HG03103 (cell line): Measurements from ENCODE around the gene VCAN.
A peak's percentile ranks its signal among the peaks of the same experiment; 100 is the strongest.

Experiments
- ATAC-seq: cut with Tn5 transposase; IDR thresholded peaks from one replicate; pipeline ENCODE4 v1.9.1; 2021; ENCODE audit warnings: low read depth; ENCODE audit not compliant: unreplicated experiment

The VCAN gene

DNA sequence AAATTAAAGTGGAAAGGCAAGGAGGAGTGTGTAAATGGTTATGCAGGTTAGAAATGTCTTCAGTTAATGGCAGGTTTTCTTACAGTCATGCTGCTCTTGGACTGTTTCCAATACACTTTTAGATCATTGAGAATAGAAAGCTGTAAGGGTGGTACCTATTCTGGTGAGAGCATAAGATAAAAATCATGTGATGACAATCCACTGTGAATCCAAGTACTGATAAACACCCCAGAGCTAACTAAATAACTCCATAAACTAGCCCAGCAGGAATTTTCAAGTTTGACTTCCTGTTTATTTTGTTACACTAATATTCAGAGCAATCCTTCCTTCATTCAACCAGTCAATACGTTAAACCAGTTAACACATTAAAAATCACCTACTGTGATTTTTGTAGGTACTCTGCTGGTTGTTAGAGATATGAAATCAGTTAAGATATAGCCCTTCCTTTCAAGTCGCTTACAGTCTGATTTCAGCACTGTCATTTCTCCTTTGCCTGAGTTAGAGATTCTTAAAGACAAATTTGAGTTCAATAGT lies 22.6 kb downstream of the VCAN start:
- no peak for ATAC-seq

DNA sequence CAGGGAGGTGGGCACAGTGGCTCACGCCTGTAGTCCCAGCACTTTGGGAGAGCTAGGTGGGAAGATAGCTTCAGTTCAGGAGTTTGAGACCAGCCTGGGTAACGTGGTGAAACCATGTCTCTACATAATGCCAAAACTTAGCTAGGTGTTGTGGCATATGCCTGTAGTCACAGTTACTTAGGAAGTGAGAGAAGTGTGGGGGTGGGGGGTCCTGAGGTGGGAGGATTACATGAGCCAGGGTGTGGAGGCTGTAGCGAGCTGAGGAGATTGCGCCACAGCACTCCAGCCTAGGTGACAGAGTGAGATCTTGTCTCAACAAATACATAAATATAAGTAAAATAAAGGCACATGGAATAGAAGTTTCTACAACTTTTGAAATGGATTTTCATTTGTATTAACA lies 23.1 kb downstream of the VCAN start:
- no peak for ATAC-seq

DNA sequence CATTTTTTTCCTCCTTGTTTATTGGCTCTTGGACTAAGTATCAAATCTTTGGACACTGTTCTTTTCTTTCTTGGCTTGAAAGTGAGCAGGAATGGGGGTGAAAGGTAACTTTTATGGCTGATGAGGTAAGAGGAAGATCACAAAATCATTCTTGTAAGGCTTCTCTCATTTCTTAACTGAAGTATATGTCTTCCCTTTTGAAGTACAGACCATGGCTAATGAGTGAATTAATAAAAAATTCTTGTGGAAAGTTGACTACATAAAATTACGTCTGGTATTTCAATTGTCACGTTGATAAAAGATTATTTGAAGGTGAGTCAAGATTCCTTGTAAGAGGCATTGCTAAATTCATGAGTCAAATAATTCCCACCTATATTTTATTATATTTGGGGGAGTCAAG lies 25.1 kb downstream of the VCAN start:
- ATAC-seq, result no peak

DNA sequence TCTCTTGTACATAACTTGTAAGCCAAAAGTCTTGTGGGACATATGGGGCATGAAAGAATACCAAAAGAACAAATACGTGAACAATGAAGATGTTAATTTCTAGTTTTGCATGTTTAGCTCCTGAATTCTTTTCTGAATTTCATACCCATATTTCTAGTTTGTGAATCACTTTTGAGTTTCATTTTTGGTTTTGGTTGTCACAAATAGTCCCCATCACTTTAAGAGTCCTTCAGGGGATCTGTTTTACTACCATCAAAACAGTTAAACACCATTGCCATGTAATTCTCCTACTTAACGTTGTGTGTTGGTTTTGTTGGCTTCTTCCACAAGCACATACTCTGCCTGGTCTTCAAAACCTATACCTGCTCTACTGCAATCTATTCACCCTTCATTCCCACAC lies 27.0 kb downstream of the VCAN start:
- no peak for ATAC-seq

DNA sequence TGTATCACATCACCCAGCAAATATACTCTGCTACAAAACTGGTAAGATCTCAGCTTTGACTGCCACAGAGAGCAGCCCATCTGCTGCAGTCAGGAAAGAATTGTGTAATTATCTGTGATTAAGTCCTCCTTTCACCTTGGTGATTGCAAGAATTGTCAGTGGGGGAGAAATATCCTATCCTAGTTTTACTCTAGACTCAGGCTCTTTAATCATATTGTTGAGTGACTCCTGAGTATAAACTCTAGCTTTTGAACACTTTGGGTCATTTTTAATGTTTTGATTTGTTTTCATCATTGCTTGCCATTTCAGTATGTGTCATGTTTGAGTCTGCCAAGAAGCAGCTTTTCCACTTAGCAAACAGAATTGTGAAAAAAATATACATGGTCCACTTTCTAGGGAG lies 32.1 kb downstream of the VCAN start:
- ATAC-seq, result no peak

DNA sequence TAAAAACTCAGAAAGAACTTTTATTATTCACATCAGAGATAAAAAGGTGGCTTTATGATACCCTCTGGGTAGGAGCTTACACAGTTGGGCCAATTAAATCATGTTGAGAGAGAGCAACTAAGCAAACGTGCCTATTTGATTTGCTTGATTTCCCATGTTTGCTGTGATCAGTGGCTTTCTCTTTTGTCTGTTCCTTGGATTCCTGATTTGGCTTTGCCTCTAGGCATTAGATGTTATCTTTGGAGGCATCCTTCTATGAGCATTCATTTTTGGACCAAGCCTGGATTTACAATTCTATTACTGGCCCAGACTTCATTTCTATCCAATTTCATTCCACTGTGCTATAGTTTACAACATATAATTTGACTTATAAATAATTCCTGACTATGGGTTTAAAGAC lies 35.9 kb downstream of the VCAN start:
- ATAC-seq, result no peak

DNA sequence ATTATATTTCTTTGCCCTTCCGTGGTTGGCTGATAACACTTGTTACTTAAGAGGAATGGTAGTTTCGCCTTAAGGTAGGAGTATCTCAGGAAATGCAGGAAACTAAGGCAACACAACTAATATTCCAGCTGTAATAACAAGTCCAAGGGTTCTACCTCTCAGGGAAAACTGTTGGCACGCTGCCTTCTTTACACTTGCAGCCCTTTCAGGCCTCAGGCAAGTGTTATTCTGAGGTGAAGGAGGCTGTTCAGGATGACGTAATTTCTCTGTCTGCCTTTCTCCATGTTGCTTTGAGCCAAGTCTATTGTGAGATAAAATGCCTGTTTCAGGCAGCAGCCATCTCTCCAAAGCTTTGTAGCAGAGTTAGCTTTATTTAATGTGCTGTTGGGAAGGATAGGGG lies 38.0 kb downstream of the VCAN start:
- no peak for ATAC-seq

DNA sequence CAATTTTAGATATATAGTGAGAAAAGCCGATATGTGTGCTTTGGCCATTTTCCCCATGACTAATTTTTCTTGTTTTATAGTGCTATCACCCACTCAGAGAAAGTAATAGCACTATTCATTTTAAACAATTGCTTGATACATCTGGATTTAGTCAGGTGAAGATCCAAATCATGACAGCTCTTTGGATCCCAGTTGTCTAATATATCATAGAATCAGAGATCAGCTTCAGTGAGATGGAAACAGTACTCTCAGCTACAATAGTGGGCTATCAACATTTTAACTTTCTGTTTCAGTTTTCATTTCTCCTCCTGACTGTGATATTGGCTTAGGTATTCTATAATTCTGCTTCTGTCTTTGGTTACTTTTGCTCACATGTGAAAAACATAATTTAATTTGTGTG lies 38.7 kb downstream of the VCAN start:
- ATAC-seq, result peak; percentile 85

DNA sequence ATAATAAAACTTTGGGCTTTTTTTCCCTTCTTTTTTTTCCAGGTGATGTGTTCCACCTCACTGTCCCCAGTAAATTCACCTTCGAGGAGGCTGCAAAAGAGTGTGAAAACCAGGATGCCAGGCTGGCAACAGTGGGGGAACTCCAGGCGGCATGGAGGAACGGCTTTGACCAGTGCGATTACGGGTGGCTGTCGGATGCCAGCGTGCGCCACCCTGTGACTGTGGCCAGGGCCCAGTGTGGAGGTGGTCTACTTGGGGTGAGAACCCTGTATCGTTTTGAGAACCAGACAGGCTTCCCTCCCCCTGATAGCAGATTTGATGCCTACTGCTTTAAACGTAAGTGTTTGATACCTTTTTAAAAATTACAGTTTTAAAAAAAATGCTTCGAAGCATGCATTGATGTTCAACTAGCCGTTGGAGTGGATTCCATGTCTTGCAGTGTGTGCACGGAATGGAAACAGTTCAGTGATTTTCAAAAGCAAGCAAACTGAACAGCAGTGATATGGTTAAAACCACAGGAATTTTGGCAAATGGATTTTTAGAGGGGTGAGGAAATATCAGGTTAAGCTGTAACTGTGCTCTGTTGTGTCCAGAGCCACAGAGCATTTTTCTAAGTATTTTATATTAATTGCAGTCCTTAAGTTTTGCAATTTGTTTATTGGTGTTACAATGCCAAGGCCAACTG lies 40.7 kb downstream of the VCAN start:
- ATAC-seq, result no peak

DNA sequence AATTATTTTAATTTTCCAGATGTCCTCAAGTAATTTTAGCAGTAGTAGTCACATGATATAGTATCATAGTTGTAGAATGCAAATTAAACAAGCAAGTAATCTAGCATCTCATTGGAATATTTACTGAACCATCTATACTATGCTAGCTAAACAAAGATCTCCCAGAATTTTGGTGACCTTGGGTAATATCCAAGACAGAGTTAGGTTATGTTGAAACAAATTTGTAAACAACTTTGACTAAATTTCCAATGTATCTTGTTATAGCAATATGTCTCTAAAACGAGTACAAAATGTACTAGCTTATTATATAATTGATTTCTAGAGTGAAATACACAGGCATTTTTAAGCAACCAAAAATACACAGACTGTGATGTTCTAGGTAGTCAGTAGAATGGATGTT lies 41.5 kb downstream of the VCAN start:
- no peak for ATAC-seq

DNA sequence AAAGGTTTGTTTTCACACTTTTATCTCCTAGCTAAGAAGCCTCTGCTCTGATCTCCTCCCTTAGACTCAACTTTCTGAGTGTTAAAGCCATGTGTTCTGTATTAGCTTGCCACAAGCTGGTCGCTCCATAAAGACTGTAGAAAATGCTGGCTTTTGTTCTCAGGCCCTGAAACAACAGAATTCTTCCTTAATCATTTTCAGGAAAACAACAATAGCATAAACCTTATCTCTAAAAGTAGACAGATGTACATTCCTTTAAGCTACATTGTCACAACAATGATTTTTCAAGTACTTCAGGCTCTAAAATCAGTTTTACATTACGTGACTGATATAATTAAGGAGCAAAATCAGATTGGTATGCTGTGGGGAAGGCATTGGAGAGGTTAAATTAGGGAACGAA lies 41.9 kb downstream of the VCAN start:
- no peak for ATAC-seq

DNA sequence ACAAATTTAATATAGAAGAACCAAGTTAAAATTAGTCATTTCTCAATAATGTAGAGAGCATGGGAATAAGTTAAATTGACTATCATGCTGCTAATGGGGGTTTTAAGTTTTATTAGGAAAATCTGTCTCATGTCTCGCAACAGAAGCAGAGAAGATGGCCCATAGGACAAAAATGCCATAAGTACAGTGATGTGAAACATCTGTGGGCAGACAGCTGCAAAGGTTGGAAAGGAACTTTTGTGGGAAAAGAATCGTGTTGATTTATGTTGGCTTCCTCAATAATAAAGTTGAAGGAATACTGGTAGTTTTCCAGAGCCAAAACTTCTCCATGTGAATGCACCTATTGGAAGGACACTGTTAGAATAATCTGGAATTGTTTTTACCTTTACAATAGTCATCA lies 44.8 kb downstream of the VCAN start:
- no peak for ATAC-seq

DNA sequence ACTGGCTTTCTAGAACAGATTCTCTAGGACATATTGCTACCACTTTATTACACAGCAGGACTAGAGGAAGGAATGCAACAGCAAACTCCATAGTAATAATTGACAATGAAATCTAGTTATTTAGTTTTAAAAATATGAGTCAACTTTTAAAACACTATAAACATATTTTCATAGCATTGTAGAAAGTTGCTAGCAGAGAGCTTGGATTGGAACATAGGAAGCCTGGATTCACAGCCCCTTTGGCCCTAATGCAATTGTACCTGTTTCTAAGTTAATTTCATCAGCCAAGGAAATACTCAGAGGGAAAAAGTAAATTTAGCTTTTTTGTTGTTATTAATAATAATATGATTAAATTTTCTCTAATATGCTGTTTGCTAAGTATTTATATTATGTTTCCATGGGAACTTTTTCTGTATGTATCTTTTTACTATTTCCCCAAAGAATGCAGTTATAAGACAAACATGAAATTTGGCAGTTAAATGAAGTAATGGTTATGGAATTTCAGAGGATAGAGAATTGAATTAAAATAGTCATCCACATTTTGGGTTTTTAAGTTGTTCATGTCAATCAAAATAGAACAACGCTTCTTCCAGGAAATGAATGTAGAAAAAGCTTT lies 45.6 kb downstream of the VCAN start:
- no peak for ATAC-seq

DNA sequence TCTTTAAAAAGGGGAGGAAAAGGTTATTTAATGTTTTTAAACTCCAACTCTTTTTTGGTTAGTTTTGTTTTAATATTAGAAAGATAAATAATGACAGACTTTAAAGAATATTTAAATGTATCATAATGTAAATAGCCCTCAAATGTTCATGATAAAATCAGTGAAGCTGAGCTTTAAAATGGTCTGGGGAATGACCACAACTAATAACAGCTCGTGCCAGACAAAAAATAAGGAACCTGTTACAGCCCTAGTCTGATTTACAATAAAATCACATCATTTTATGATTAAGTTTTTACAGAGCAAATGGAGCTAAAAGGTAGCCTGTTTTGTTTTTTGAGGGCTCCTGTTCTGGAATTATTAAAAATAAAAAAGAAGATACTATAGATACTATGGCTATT lies 46.1 kb downstream of the VCAN start:
- no peak for ATAC-seq

DNA sequence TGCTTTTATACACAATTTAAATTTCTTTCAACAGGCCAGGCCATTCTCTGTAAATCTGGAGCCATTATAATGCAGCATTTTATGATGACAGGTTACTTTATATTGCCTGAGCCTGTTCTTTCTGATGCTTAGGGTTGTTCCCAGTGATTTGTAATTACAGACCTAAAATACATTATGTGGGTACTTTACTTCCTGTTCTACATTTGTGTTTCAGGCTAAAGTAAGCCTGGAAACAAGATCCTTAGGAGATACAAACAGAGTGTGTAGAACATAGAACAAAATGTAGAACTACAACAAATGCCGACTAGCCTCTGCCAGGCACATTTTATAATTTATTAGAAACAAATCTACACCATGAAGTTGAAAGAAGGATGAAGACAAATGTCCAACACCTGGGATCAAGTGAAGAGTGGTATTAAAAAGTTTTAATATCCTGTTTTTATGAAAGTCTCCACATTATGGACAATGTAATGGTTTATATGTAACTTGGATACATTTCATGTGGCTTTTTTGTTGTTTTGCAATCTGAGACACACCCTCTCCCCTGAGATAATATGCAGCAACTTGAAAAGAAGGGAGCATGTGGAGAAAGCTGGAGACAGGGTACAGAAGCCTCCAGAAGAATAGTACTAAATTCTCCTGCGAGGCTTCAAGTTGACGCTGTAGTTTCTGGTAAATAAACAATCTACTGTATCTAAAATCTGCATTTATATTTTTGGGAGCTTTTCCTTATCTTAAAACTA lies 46.9 kb downstream of the VCAN start:
- no peak for ATAC-seq

DNA sequence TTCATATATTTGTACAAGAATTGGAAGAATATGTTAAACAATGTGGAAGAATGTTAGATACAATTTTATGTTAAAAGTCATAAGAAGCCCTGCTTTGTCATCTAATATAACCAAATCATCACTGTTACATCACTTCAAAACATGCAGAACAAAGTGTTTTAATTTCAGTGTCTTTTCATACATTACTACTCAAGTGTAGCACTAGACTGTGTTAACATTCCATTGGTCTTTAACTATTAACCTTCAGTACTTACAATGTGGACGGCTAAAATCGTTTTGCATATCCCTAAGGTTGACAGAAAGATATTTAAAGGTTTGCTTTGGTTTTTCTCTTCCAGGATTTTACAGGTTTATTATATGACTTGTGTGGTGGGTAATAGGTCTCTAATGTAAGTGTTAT lies 50.9 kb downstream of the VCAN start:
- ATAC-seq, result no peak

DNA sequence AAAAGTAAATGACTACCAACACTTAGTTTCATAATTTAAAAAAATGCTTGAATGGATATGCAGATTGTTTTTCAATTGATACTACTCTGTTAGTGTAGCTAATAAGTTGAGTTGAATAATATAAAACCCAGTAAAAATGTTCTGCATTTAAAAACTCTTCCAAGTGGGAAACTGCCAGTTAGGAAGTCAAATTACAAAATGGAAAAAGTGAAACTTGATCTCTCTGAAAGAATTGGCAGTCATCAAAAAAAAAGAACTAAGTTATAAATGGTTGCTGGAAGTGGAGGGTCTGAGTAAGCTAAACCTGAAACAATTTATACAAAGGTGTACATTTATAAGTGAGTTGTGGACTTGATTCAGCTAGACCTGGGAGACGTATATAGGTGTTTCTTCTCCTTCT lies 52.4 kb downstream of the VCAN start:
- ATAC-seq, result no peak

DNA sequence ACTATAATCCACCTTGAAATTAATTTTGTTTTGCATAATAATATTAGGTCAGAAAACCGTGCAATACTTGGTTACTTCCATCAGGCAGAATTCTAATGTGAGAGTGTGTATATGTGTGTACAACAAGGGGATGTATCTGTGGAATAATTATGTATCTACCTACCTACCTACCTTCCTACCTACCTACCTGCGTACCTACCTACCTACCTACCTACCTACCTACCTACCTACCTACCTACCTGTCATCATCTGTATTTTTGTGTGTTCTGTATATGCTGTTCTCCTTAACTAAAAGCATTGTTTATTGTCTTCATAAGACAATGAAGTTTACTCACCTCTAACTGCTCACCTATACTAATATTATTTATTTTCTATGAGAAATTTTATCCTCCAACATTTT lies 52.8 kb downstream of the VCAN start:
- ATAC-seq, result no peak

DNA sequence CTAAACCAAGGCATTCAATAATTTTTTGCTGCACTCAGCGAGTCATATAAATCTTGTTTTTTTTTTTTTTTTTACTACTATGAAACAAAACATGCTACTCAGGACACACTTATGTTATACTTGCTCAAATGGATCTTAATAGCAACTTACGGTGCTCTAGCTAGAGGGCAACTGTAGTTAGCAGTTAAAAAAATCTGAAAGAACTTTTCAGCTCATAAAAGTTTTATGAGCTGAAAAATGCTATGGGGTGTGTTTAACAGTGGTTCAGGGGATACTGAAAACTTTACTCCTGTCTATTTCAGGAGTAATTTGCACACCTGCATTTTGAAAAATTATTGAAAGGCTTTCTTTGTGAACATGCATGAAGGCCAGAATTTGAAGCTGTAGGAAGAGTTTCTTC lies 53.4 kb downstream of the VCAN start:
- no peak for ATAC-seq

DNA sequence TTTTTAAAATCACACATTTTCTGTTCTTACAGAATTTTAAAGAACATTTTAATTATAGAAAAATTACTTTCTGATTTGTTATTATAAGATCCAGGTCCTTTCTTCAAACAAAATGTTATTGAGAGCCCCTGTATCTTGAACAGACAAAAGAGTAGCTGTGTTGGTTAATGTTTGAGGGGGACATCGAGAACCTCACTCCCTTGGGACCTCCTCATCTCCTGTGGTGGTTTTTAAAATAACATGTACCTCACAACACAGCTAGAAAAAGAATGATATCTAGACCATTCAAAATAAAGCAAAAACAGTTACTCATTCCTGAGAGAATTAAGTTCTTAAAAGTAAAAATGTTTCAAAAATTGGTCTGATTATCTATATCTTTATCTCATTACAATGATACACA lies 54.7 kb downstream of the VCAN start:
- ATAC-seq, result no peak

DNA sequence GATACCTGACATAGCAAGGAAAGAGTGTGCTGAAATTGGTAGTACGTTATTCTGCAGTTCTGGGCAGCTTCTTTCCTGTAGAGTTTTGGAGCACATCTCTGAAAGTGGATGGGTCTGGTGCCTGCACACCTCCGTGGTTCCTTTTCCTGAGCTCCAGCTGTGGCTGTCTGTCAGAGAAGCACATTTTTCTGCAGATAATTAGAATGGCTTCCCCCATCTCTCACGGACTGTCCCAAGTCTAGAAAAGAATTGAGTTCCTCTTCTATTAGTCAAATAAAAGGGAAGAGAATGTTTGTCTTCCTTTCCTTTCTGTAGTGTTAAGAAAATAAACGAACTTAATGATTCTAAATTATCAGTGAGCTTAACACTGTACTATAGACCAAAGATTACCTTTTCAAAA lies 55.7 kb downstream of the VCAN start:
- ATAC-seq, result no peak
